ENCODE measurements around the gene ABI1.

Gene ABI1

GRCh38 chr10:26717476-26717875, 143.3 kb downstream of the ABI1 start:
- Histone ChIP-seq H3K9ac (ENCODE audit: low read length) (no peak overlapping the region), H3K27me3 (replicated peaks; ENCODE audit: insufficient read depth, low read length) (no peaks in the 10 kb centered on the region), H2AFZ (ENCODE audit: low read length) (no peak overlapping the region), H3K79me2 (ENCODE audit: low read length) (peaks cover 22% of the 10 kb centered on the region), H3K9me3 (replicated peaks; ENCODE audit: insufficient read depth, low read length) (no peaks in the 10 kb centered on the region), H3K4me1 (ENCODE audit: low read length) (no peaks in the 10 kb centered on the region), H4K20me1 (ENCODE audit: insufficient read depth, low read length) (no peaks in the 10 kb centered on the region), H3F3A (ENCODE audit: insufficient read depth, low read length) (no peaks in the 10 kb centered on the region; the same call in 1 of the 2 replicates), H3K4me3 (ENCODE audit: low read length) (no peak overlapping the region), H3K36me3 (replicated peaks; ENCODE audit: insufficient read depth, low read length) (peaks cover 2% of the 10 kb centered on the region; the same call in 1 of the 2 replicates), H3K27ac (ENCODE audit: low read length) (no peak overlapping the region), H3K4me2 (ENCODE audit: low read depth, low read length) (no peak overlapping the region), H3K9me2 (replicated peaks; ENCODE audit: insufficient read depth, low read length) (no peaks in the 10 kb centered on the region)
- DNase-seq = no peak
- no peak for TF ChIP-seq EZH2 (optimal IDR thresholded peaks at IDR 0.05; ENCODE audit: low read depth, low read length)
- no peak for TF ChIP-seq EZH2phosphoT487 (IDR thresholded peaks at IDR 0.05; ENCODE audit: low read length)
- TF ChIP-seq CTCF (IDR thresholded peaks at IDR 0.05; ENCODE audit: low read length) = no peak

- Histone ChIP-seq H3K27ac (ENCODE audit: low read length) (no peak overlapping the region), H3K4me3 (ENCODE audit: low read length) (no peak overlapping the region), H4K20me1 (ENCODE audit: insufficient read depth, low read length) (no peaks in the 10 kb centered on the region), H3K36me3 (replicated peaks; ENCODE audit: insufficient read depth, low read length) (0 out of 2 replicates have a peak, but pooled peaks cover 2% of the 10 kb centered on the region), H2AFZ (ENCODE audit: low read length) (no peak overlapping the region), H3K9ac (ENCODE audit: low read length) (no peak overlapping the region), H3K4me1 (ENCODE audit: low read length) (no peaks in the 10 kb centered on the region), H3K9me3 (replicated peaks; ENCODE audit: insufficient read depth, low read length) (no peaks in the 10 kb centered on the region), H3K4me2 (ENCODE audit: low read depth, low read length) (no peak overlapping the region), H3F3A (ENCODE audit: insufficient read depth, low read length) (no peaks in the 10 kb centered on the region; the same call in 1 of the 2 replicates), H3K9me2 (replicated peaks; ENCODE audit: insufficient read depth, low read length) (no peaks in the 10 kb centered on the region), H3K27me3 (replicated peaks; ENCODE audit: insufficient read depth, low read length) (no peaks in the 10 kb centered on the region), H3K79me2 (ENCODE audit: low read length) (peaks cover 22% of the 10 kb centered on the region)
- DNase-seq = no peak
- TF ChIP-seq CTCF (IDR thresholded peaks at IDR 0.05; ENCODE audit: low read length) (no peak), EZH2phosphoT487 (IDR thresholded peaks at IDR 0.05; ENCODE audit: low read length) (no peak), EZH2 (optimal IDR thresholded peaks at IDR 0.05; ENCODE audit: low read depth, low read length) (no peak)
Measured at GRCh38 chr10:26715137-26715487, 145.6 kb downstream of the ABI1 start.

GRCh38 chr10:26714415-26715136, 146.2 kb downstream of the ABI1 start:
- no peak for DNase-seq
- no peak overlapping the region for H3K4me2 ChIP-seq (ENCODE audit: low read depth, low read length)
- no peak for TF ChIP-seq CTCF (IDR thresholded peaks at IDR 0.05; ENCODE audit: low read length)
- no peak for TF ChIP-seq EZH2 (optimal IDR thresholded peaks at IDR 0.05; ENCODE audit: low read depth, low read length)
- no peak for TF ChIP-seq EZH2phosphoT487 (IDR thresholded peaks at IDR 0.05; ENCODE audit: low read length)

More at GRCh38 chr10:26714415-26715136, 146.2 kb downstream of the ABI1 start:
- Histone ChIP-seq H3K27me3 (replicated peaks; ENCODE audit: insufficient read depth, low read length) (no peaks in the 10 kb centered on the region), H3K36me3 (replicated peaks; ENCODE audit: insufficient read depth, low read length) (peaks cover 2% of the 10 kb centered on the region; the same call in 1 of the 2 replicates), H3K9me3 (replicated peaks; ENCODE audit: insufficient read depth, low read length) (no peaks in the 10 kb centered on the region), H3K4me3 (ENCODE audit: low read length) (no peak overlapping the region), H3F3A (ENCODE audit: insufficient read depth, low read length) (no peaks in the 10 kb centered on the region), H3K9me2 (replicated peaks; ENCODE audit: insufficient read depth, low read length) (no peaks in the 10 kb centered on the region), H4K20me1 (ENCODE audit: insufficient read depth, low read length) (no peaks in the 10 kb centered on the region), H3K27ac (ENCODE audit: low read length) (no peak overlapping the region), H3K4me1 (ENCODE audit: low read length) (no peaks in the 10 kb centered on the region), H3K79me2 (ENCODE audit: low read length) (peaks cover 18% of the 10 kb centered on the region), H3K9ac (ENCODE audit: low read length) (no peak overlapping the region), H2AFZ (ENCODE audit: low read length) (no peak overlapping the region)
